Endothelial cell of umbilical vein (primary cell): ENCODE results near the gene OR8H1.

ENCODE experiments used
- CTCF ChIP-seq, 2 donors: IDR thresholded peaks; 1 replicate in 1 of 2; 2 replicates in 1 of 2; pipeline ENCODE4 v1.5.1; 2011; ENCODE audit warnings: low read length in 2 of 2, mild to moderate bottlenecking in 2 of 2, moderate library complexity in 2 of 2, control low read depth in 1 of 2, inconsistent platforms in 1 of 2, low read depth in 1 of 2; ENCODE audit not compliant: insufficient read depth in 1 of 2; ENCODE audit errors: extremely low read depth in 1 of 2
- EZH2 ChIP-seq: IDR thresholded peaks from 2 replicates; pipeline ENCODE4 v1.6.1; 2012; ENCODE audit warnings: borderline replicate concordance, low read depth, mild to moderate bottlenecking, moderate library complexity, low read length, inconsistent platforms; ENCODE audit not compliant: severe bottlenecking
- GATA2 ChIP-seq: IDR thresholded peaks from 2 replicates; pipeline ENCODE4 v1.7.0; 2011; ENCODE audit warnings: low read depth, mild to moderate bottlenecking, moderate library complexity, mixed read lengths, low read length; ENCODE audit not compliant: insufficient read length, insufficient read depth
- JUN ChIP-seq: IDR thresholded peaks from 2 replicates; pipeline ENCODE4 v1.6.1; 2011; ENCODE audit warnings: borderline replicate concordance, low read depth; ENCODE audit not compliant: insufficient read length, insufficient read depth
- MAX ChIP-seq: IDR thresholded peaks from 2 replicates; pipeline ENCODE4 v1.6.1; 2011; ENCODE audit not compliant: insufficient read depth, insufficient read length
- MYC ChIP-seq: IDR thresholded peaks from one replicate; pipeline ENCODE4 v1.6.1; 2011; ENCODE audit warnings: mild to moderate bottlenecking, low read depth, low read length
- POLR2A ChIP-seq: IDR thresholded peaks from 2 replicates; pipeline ENCODE4 v1.6.1; 2012; ENCODE audit warnings: low read depth, mild to moderate bottlenecking, control low read depth, low read length
- POLR2AphosphoS5 ChIP-seq: IDR thresholded peaks from 2 replicates; pipeline ENCODE4 v1.6.1; 2012; ENCODE audit warnings: low read depth, mild to moderate bottlenecking, control low read depth, low read length, moderate library complexity; ENCODE audit not compliant: insufficient read depth

- TF ChIP-seq CTCF (IDR thresholded peaks at IDR 0.05; ENCODE audit: extremely low read depth in 1 of 2, insufficient read depth in 1 of 2, low read depth in 1 of 2, low read length in 2 of 2) (no peak), EZH2 (no peak), POLR2AphosphoS5 (no peak), POLR2A (no peak), JUN (no peak), MAX (no peak), GATA2 (no peak), MYC (no peak)
These were observed 41.1 kb upstream of the OR8H1 start for GRCh38 chr11:56333156-56333555.
